IMR-90 (cell line): Measurements from ENCODE around the gene LYSMD2. TPM values are rescaled to one million over a fixed set of nuclear protein-coding genes. Genes with fewer than 3 reads are reported as not detected.

Source experiments
- ATAC-seq: fragments of 200-7000 bp; cut with Tn5 transposase; 2 replicates; pipeline ENCODE4 v1.9.1; 2020; ENCODE audit warnings: low read depth, mild to moderate bottlenecking, moderate library complexity
- BruUV-seq: library from RNA; stranded (reverse); fragments of 400-500 nt; replicated peaks from 2 replicates; lab custom pipeline; 2021; lab: Mats Ljungman, UMichigan
- CTCF ChIA-PET: fragments of 300-600 bp; formaldehyde crosslinking; extraction: SDS; loops from one replicate; lab custom pipeline; 2021; ENCODE audit warnings: antibody characterized with exemption; lab: Yijun Ruan, JAX
- POLR2A ChIA-PET: fragments of 300-600 bp; sonication (Branson Sonifier 250); formaldehyde crosslinking; loops from one replicate; lab custom pipeline; 2022; ENCODE audit warnings: antibody characterized with exemption; ENCODE audit not compliant: unreplicated experiment; lab: Charles Lee
- DNase-seq: peaks from one replicate; pipeline ENCODE4 v3.0.0; 2013
- H2AFZ ChIP-seq: replicated peaks from 2 replicates; pipeline ENCODE3; 2013; ENCODE audit warnings: low read length, mild to moderate bottlenecking; ENCODE audit not compliant: poor library complexity
- H2AK5ac ChIP-seq: 2 replicates; pipeline ENCODE4 v1.6.1; 2013; ENCODE audit warnings: low read depth, low read length, inconsistent platforms
- H2AK9ac ChIP-seq: replicated peaks from 2 replicates; pipeline ENCODE3; 2013; ENCODE audit warnings: mild to moderate bottlenecking, low read depth, low read length, moderate library complexity; ENCODE audit not compliant: poor library complexity
- H2BK120ac ChIP-seq: 2 replicates; pipeline ENCODE4 v1.6.1; 2013; ENCODE audit warnings: low read depth, low read length, inconsistent platforms
- H2BK15ac ChIP-seq: 3 replicates; pipeline ENCODE4 v1.6.1; 2013; ENCODE audit warnings: low read depth, low read length, inconsistent platforms
- H2BK20ac ChIP-seq: 2 replicates; pipeline ENCODE4 v1.6.1; 2013; ENCODE audit warnings: low read depth, mild to moderate bottlenecking, inconsistent platforms, low read length, moderate library complexity
- H2BK5ac ChIP-seq: 2 replicates; pipeline ENCODE4 v1.6.1; 2013; ENCODE audit warnings: mild to moderate bottlenecking, low read depth, low read length, inconsistent platforms; ENCODE audit not compliant: poor library complexity, severe bottlenecking
- H3K14ac ChIP-seq: replicated peaks from 2 replicates; pipeline ENCODE4 v1.6.1; 2013; ENCODE audit warnings: low read depth, low read length, inconsistent platforms
- H3K18ac ChIP-seq: 2 replicates; pipeline ENCODE4 v1.6.1; 2013; ENCODE audit warnings: low read depth, low read length, control low read depth
- H3K23ac ChIP-seq: 2 replicates; pipeline ENCODE4 v1.6.1; 2013; ENCODE audit warnings: low read depth, low read length, inconsistent platforms
- H3K27ac ChIP-seq: 2 replicates; pipeline ENCODE4 v1.5.1; 2013; ENCODE audit warnings: mild to moderate bottlenecking, control low read depth, low read length; ENCODE audit not compliant: insufficient read depth
- H3K27me3 ChIP-seq: 2 replicates; pipeline ENCODE4 v1.6.1; 2013; ENCODE audit warnings: low read length; ENCODE audit not compliant: control insufficient read depth, insufficient read depth
- H3K36me3 ChIP-seq: 2 replicates; pipeline ENCODE4 v1.6.1; 2013; ENCODE audit warnings: low read length, mixed read lengths; ENCODE audit not compliant: control insufficient read depth, insufficient read depth
- H3K4ac ChIP-seq: 2 replicates; pipeline ENCODE4 v1.6.1; 2013; ENCODE audit warnings: low read depth, low read length, inconsistent platforms
- H3K4me1 ChIP-seq: 2 replicates; pipeline ENCODE4 v1.6.1; 2013; ENCODE audit warnings: low read length, mixed read lengths; ENCODE audit not compliant: control insufficient read depth, insufficient read depth
- H3K4me2 ChIP-seq: 2 replicates; pipeline ENCODE4 v1.6.1; 2013; ENCODE audit warnings: low read depth, mild to moderate bottlenecking, control low read depth, low read length, moderate library complexity
- H3K4me3 ChIP-seq: 2 replicates; pipeline ENCODE4 v1.5.1; 2013; ENCODE audit warnings: low read depth, mild to moderate bottlenecking, control low read depth, low read length, moderate library complexity; ENCODE audit not compliant: insufficient read depth
- H3K56ac ChIP-seq: 2 replicates; pipeline ENCODE4 v1.6.1; 2013; ENCODE audit warnings: low read length, inconsistent platforms; ENCODE audit not compliant: insufficient read depth; ENCODE audit errors: extremely low read depth
- H3K79me1 ChIP-seq, 2 experiments: 2 replicates each; pipeline ENCODE4 v1.6.1; 2013; ENCODE audit warnings: low read length in 2 of 2, inconsistent platforms in 1 of 2, low read depth in 1 of 2
- H3K9ac ChIP-seq: 2 replicates; pipeline ENCODE4 v1.6.1; 2013; ENCODE audit warnings: low read depth, low read length, control low read depth
- H3K9me1 ChIP-seq: 2 replicates; pipeline ENCODE4 v1.6.1; 2013; ENCODE audit warnings: low read length, inconsistent platforms; ENCODE audit not compliant: insufficient read depth
- H3K9me3 ChIP-seq: 2 replicates; pipeline ENCODE4 v1.6.1; 2013; ENCODE audit warnings: low read length; ENCODE audit not compliant: control insufficient read depth, insufficient read depth
- H4K20me1 ChIP-seq: 2 replicates; pipeline ENCODE4 v1.6.1; 2013; ENCODE audit warnings: low read length, inconsistent platforms; ENCODE audit not compliant: insufficient read depth
- H4K5ac ChIP-seq: 2 replicates; pipeline ENCODE4 v1.6.1; 2013; ENCODE audit warnings: mild to moderate bottlenecking, low read depth, low read length, control low read depth
- H4K8ac ChIP-seq, 2 experiments: 2 replicates each; pipeline ENCODE4 v1.6.1; 2013; ENCODE audit warnings: low read depth in 2 of 2, low read length in 2 of 2, control low read depth in 1 of 2, inconsistent platforms in 1 of 2
- H4K91ac ChIP-seq: 2 replicates; pipeline ENCODE4 v1.6.1; 2013; ENCODE audit warnings: low read depth, low read length, inconsistent platforms; ENCODE audit not compliant: insufficient read depth
- BHLHE40 ChIP-seq: fragments of 150-350 bp; IDR thresholded peaks from 2 replicates; pipeline ENCODE4 v1.6.1; 2016; ENCODE audit warnings: mild to moderate bottlenecking, low read depth, low read length
- CEBPB ChIP-seq: IDR thresholded peaks from 2 replicates; pipeline ENCODE4 v1.6.1; 2012; ENCODE audit warnings: low read depth, low read length, improper control_type of control experiment
- CHD1 ChIP-seq: IDR thresholded peaks from 2 replicates; pipeline ENCODE4 v1.6.1; 2012; ENCODE audit warnings: low read depth, low read length, improper control_type of control experiment
- CTCF ChIP-seq: conservative IDR thresholded peaks from 2 replicates; pipeline ENCODE4 v1.5.1; 2012; ENCODE audit warnings: mild to moderate bottlenecking, low read depth, low read length, improper control_type of control experiment
- ELK1 ChIP-seq: fragments of 150-350 bp; IDR thresholded peaks from 2 replicates; pipeline ENCODE4 v1.6.1; 2016; ENCODE audit warnings: low read depth, mild to moderate bottlenecking, low read length, moderate library complexity, borderline replicate concordance
- FOS ChIP-seq: fragments of 150-350 bp; IDR thresholded peaks from 2 replicates; pipeline ENCODE4 v1.6.1; 2016; ENCODE audit warnings: low read depth, low read length
- MAFK ChIP-seq: IDR thresholded peaks from 2 replicates; pipeline ENCODE4 v1.6.1; 2012; ENCODE audit warnings: low read depth, low read length, improper control_type of control experiment
- MAZ ChIP-seq: IDR thresholded peaks from 2 replicates; pipeline ENCODE4 v1.6.1; 2012; ENCODE audit warnings: low read depth, mild to moderate bottlenecking, low read length, improper control_type of control experiment, moderate library complexity, borderline replicate concordance
- MXI1 ChIP-seq: IDR thresholded peaks from 2 replicates; pipeline ENCODE4 v1.6.1; 2012; ENCODE audit warnings: low read depth, mild to moderate bottlenecking, low read length, moderate library complexity, borderline replicate concordance
- NFE2L2 ChIP-seq: fragments of 150-350 bp; IDR thresholded peaks from 2 replicates; pipeline ENCODE4 v1.6.1; 2016; ENCODE audit warnings: low read depth, mild to moderate bottlenecking, low read length
- POLR2A ChIP-seq: IDR thresholded peaks from 2 replicates; pipeline ENCODE4 v1.6.1; 2012; ENCODE audit warnings: mild to moderate bottlenecking, low read depth, low read length
- RAD21 ChIP-seq: IDR thresholded peaks from 2 replicates; pipeline ENCODE4 v1.6.1; 2012; ENCODE audit warnings: low read length, improper control_type of control experiment
- RCOR1 ChIP-seq: IDR thresholded peaks from 2 replicates; pipeline ENCODE4 v1.6.1; 2012; ENCODE audit warnings: mild to moderate bottlenecking, low read length, improper control_type of control experiment; ENCODE audit not compliant: insufficient replicate concordance
- RFX5 ChIP-seq: IDR thresholded peaks from 2 replicates; pipeline ENCODE4 v1.8.0; 2012; ENCODE audit warnings: low read depth, mild to moderate bottlenecking, low read length, moderate library complexity
- SMC3 ChIP-seq: fragments of 150-350 bp; IDR thresholded peaks from 2 replicates; pipeline ENCODE4 v1.6.1; 2016; ENCODE audit warnings: low read depth, mild to moderate bottlenecking, antibody characterized with exemption, low read length, moderate library complexity
- USF2 ChIP-seq: fragments of 150-350 bp; IDR thresholded peaks from 2 replicates; pipeline ENCODE4 v1.6.1; 2017; ENCODE audit warnings: mild to moderate bottlenecking, antibody characterized with exemption, low read length, low read depth
- WGBS, 2 experiments: methylation state at CpG; one replicate each; pipeline versions ENCODE4 v1.1.5 to v1.1.7; 2013; ENCODE audit warnings: missing lambda C conversion rate in 2 of 2; ENCODE audit not compliant: insufficient read length in 1 of 2; ENCODE audit errors: extremely low coverage in 2 of 2; 5-methylcytosine and 5-hydroxymethylcytosine counted together
- dilution Hi-C: fragments of 300-500 bp; cut with HindIII; formaldehyde crosslinking; loops from one replicate; pipeline ENCODE4 v1.14.3; 2018; ENCODE audit warnings: low sequenced_read_pairs; ENCODE audit not compliant: unreplicated experiment
- in situ Hi-C: fragments of 300-500 bp; cut with MboI; formaldehyde crosslinking; loops from 3 replicates; pipeline ENCODE4 v1.14.3; 2019; ENCODE audit warnings: low sequenced_read_pairs, inconsistent platforms, mixed read lengths
- intact Hi-C: fragments of 100-400 bp; cut with micrococcal nuclease; formaldehyde crosslinking; loops from 2 replicates; pipeline ENCODE4 v1.10.0; 2022
- polyA plus RNA-seq, 3 experiments: library from polyadenylated mRNA; depleted of rRNA; stranded (reverse); fragments of >200 nt; gene quantifications; 2 replicates each; pipeline ENCODE4 v1.2.3, GENCODE V29; 2012; ENCODE audit warnings: low replicate concordance in 1 of 3
- total RNA-seq: library from RNA; depleted of rRNA; stranded (reverse); fragments of >200 nt; gene quantifications from 2 replicates; pipeline ENCODE4 v1.2.3, GENCODE V29; 2012

LYSMD2 gene
- total and polyA plus RNA-seq, 2 of the 4 experiments (the other 2 are of a cell fraction): 5.9 to 6.0 TPM

- Histone ChIP-seq H3K9ac (no peak overlapping the region), H3K27ac (no peak overlapping the region), H2AK5ac (no peak overlapping the region), H4K91ac (no peak overlapping the region), H4K5ac (no peak overlapping the region), H3K9me1 (peaks cover 7% of the 10 kb centered on the region), H3K18ac (no peak overlapping the region), H4K8ac (no peak overlapping the region), H3K4ac (no peak overlapping the region), H3K4me1 (peaks cover 9% of the 10 kb centered on the region), H3K79me1 (peaks cover 6 to 29% of the 10 kb centered on the region in 2 experiments; a peak in 3 of 4 replicates), H3K4me3 (no peak overlapping the region), H3K14ac (no peak overlapping the region), H2AK9ac (no peak overlapping the region), H3K36me3 (no peaks in the 10 kb centered on the region), H2BK15ac (no peak overlapping the region), H2BK120ac (no peak overlapping the region), H2BK5ac (no peak overlapping the region), H2BK20ac (no peak overlapping the region), H3K9me3 (no peaks in the 10 kb centered on the region), H3K23ac (no peak overlapping the region), H3K4me2 (no peak overlapping the region), H3K27me3 (no peaks in the 10 kb centered on the region), H4K20me1 (peaks cover 13% of the 10 kb centered on the region; the same call in 1 of the 2 replicates), H2AFZ (no peak overlapping the region), H3K56ac (no peak overlapping the region)
- intact Hi-C loops: loop anchor here (5.0 kb wide), 1 partner anchor 69 kb away; no protein-coding TSS in a partner anchor
- no TSS peak for BruUV-seq
- WGBS, 2 experiments: no CpG with 5 or more reads among the region's 4 CpGs
- CTCF ChIA-PET: interaction anchor here (0.6 to 1.2 kb wide), 2 partner anchors 107 to 391 kb away, joined by 3 read pairs; no protein-coding TSS in a partner anchor
- dilution Hi-C loops: no loop called here
- ATAC-seq (no peak), DNase-seq (no peak)
- POLR2A ChIA-PET: no interaction called here
- no peak for TF ChIP-seq MAFK
- TF ChIP-seq USF2: no peak
- no peak for TF ChIP-seq ELK1
- TF ChIP-seq RAD21: no peak
- no peak for TF ChIP-seq CHD1
- TF ChIP-seq SMC3: no peak
- no peak for TF ChIP-seq CTCF
- TF ChIP-seq FOS: no peak
- no peak for TF ChIP-seq MAZ
- no peak for TF ChIP-seq MXI1
- TF ChIP-seq BHLHE40: no peak
- TF ChIP-seq CEBPB: no peak
- TF ChIP-seq POLR2A: no peak
- TF ChIP-seq RFX5: no peak
- no peak for TF ChIP-seq NFE2L2
- TF ChIP-seq RCOR1: no peak
- in situ Hi-C loops: no loop called here
Observed at GRCh38 chr15:51756482-51756881, 19.0 kb upstream of the LYSMD2 start.
